Kidney epithelial cell (primary cell): ENCODE results near the gene COA1. TPM values are rescaled to one million over a fixed set of nuclear protein-coding genes. Genes with fewer than 3 reads are reported as not detected.

Experiments
- DNase-seq: peaks from one replicate; pipeline ENCODE4 v3.0.0-alpha.2; 2010; ENCODE audit warnings: low read depth
- H3K27me3 ChIP-seq: 2 replicates; pipeline ENCODE4 v1.6.0; 2011; ENCODE audit warnings: low read length; ENCODE audit not compliant: control insufficient read depth, insufficient read depth
- H3K36me3 ChIP-seq: 2 replicates; pipeline ENCODE4 v1.5.1; 2011; ENCODE audit warnings: low read length; ENCODE audit not compliant: control insufficient read depth, insufficient read depth
- H3K4me3 ChIP-seq: 2 replicates; pipeline ENCODE4 v1.5.1; 2011; ENCODE audit warnings: low read depth, mild to moderate bottlenecking, control low read depth, low read length
- CTCF ChIP-seq: IDR thresholded peaks from 2 replicates; pipeline ENCODE4 v1.5.1; 2011; ENCODE audit warnings: mild to moderate bottlenecking, moderate library complexity, low read length, control low read depth, inconsistent platforms; ENCODE audit not compliant: insufficient read depth, poor library complexity, severe bottlenecking
- total RNA-seq: library from RNA; depleted of rRNA; stranded (reverse); fragments of >200 nt; gene quantifications from 2 replicates; pipeline ENCODE4 v1.2.3, GENCODE V29; 2015

The COA1 gene
- total RNA-seq, 1 donor from 2014 or later: 67.1 TPM

GRCh38 chr7:43698460-43699255 is 30.7 kb downstream of the COA1 start:
- Histone ChIP-seq H3K4me3 (no peak overlapping the region), H3K27me3 (no peaks in the 10 kb centered on the region), H3K36me3 (no peaks in the 10 kb centered on the region)
- TF ChIP-seq CTCF: no peak
- no peak for DNase-seq

- DNase-seq: no peak
- H3K36me3 ChIP-seq: no peaks in the 10 kb centered on the region
- H3K27me3 ChIP-seq: no peaks in the 10 kb centered on the region
- TF ChIP-seq CTCF: no peak
- no peak overlapping the region for H3K4me3 ChIP-seq
These were observed 31.6 kb downstream of the COA1 start for GRCh38 chr7:43697690-43698089.

- no peaks in the 10 kb centered on the region for H3K36me3 ChIP-seq
- H3K27me3 ChIP-seq: no peaks in the 10 kb centered on the region
- no peak overlapping the region for H3K4me3 ChIP-seq
- no peak for TF ChIP-seq CTCF
- DNase-seq: no peak
These were observed 34.0 kb downstream of the COA1 start for GRCh38 chr7:43695365-43695764.

GRCh38 chr7:43694399-43694748 is 34.9 kb downstream of the COA1 start:
- no peaks in the 10 kb centered on the region for H3K36me3 ChIP-seq
- no peak overlapping the region for H3K4me3 ChIP-seq
- no peak for TF ChIP-seq CTCF
- H3K27me3 ChIP-seq: no peaks in the 10 kb centered on the region
- no peak for DNase-seq

GRCh38 chr7:43693687-43694398 is 35.5 kb downstream of the COA1 start:
- no peak for TF ChIP-seq CTCF
- DNase-seq: no peak
- no peaks in the 10 kb centered on the region for H3K27me3 ChIP-seq
- no peaks in the 10 kb centered on the region for H3K36me3 ChIP-seq
- H3K4me3 ChIP-seq: no peak overlapping the region
